HG02885 (cell line): ENCODE data around the gene MN1.

ENCODE experiments used
- ATAC-seq: cut with Tn5 transposase; IDR thresholded peaks from one replicate; pipeline ENCODE4 v1.9.1; 2021; ENCODE audit warnings: mild to moderate bottlenecking; ENCODE audit not compliant: unreplicated experiment, poor library complexity

The MN1 gene

GRCh38 chr22:27827604-27828587 is 26.3 kb upstream of the MN1 start:
- ATAC-seq = no peak

- ATAC-seq = no peak
Measured at GRCh38 chr22:27825174-27825573, 23.6 kb upstream of the MN1 start.

GRCh38 chr22:27823221-27823620 is 21.7 kb upstream of the MN1 start:
- ATAC-seq = no peak

- ATAC-seq = no peak
Measured at GRCh38 chr22:27820896-27821866, 19.6 kb upstream of the MN1 start.

GRCh38 chr22:27816552-27816951 is 15.0 kb upstream of the MN1 start:
- no peak for ATAC-seq

- no peak for ATAC-seq
Measured at GRCh38 chr22:27815826-27816530, 14.4 kb upstream of the MN1 start.

- ATAC-seq = no peak
Measured at GRCh38 chr22:27814993-27815392, 13.4 kb upstream of the MN1 start.

- no peak for ATAC-seq
Measured at GRCh38 chr22:27811778-27812177, 10.2 kb upstream of the MN1 start.

GRCh38 chr22:27810609-27811151 is 9.1 kb upstream of the MN1 start:
- no peak for ATAC-seq

- ATAC-seq = no peak
Measured at GRCh38 chr22:27809700-27810608, 8.4 kb upstream of the MN1 start.

GRCh38 chr22:27809226-27809603 is 7.7 kb upstream of the MN1 start:
- no peak for ATAC-seq

GRCh38 chr22:27808451-27809225 is 7.1 kb upstream of the MN1 start:
- no peak for ATAC-seq

- ATAC-seq = no peak
Measured at GRCh38 chr22:27805841-27806240, 4.3 kb upstream of the MN1 start.

GRCh38 chr22:27804470-27805297 is 3.1 kb upstream of the MN1 start:
- ATAC-seq = no peak

GRCh38 chr22:27803841-27804415 is 2.4 kb upstream of the MN1 start:
- ATAC-seq = no peak

GRCh38 chr22:27802346-27803073 is 954 bp upstream of the MN1 start:
- no peak for ATAC-seq
